ENCODE results near the gene LATS2.
"Not testable (repeated sequence)": the region's sequence is repeated elsewhere in the genome, so short reads cannot be mapped to it uniquely, and the experiment has no call there.

Gene LATS2

DNA sequence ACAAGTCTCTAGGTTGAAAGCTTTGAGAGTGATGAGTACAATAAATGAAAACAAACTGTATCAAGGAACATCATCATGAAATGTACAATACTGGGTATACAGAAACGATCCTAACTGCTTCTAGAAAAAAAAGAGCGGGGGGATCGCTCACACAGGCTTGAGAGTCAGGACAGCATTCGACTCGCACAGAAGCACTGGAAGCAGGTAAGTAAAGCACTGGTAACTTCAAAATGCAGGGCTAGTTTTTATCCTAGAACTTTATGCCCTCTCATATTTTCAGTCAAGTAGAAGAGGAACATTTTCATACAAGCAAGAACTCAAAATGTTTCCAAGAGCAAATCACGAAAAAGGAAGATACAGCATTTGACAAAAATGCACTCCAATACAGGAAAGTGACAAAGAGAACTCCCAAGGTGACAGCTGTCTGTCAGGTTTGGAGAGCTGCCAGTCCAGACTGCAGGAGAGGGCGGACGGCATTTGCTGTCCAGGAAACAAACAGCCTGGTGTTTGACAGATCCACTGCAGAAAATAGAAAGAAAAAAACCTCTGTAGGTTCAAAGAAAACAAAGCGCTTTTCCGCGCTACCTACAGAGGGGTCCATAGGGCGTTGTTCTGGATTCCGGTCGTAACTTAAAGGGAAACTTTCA is 100.6 kb downstream of the LATS2 start:
- DNase-seq = no peak

DNA sequence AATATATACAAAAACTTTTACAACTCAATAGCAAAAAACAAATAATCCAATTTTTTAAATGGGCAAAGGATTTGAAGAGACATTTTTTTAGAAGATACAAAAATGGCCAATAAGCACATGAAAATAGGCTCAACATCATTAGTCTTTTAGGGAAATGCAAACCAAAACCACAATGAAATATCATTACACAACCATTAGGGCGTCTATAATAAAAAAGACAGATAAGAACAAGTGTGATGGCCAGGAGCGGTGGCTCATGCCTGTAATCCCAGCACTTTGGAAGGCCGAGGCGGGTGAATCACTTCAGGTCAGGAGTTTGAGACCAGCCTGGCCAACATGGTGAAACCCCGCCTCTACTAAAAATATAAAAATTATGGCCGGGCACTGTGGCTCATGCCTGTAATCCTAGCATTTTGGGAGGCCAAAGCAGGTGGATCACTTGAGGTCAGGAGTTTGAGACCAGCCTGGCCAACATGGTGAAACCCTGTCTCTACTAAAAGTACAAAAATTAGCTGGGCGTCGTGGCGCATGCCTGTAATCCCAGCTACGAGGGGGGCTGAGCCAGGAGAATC is 104.3 kb downstream of the LATS2 start:
- DNase-seq = peak in 1 of 4 experiments; percentile 11

DNA sequence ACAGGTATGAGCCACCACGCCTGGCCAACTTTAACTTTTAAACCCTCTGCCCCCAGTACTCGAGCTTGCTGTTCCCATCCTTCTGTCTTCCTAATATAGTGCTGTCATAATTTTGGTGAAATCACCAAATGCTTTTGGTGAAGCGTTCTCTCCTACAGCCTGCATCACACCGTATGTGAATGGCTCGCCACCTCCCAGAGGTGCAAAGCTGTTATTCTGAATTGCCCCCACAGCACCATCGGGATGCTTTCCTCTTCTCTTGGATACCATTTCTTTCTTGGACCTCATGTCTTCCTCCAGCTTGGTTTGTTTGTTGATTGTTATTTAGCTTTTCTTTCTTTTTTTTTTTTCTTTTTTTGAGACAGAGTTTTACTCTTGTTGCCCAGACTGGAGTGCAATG is 105.9 kb downstream of the LATS2 start:
- no peak for DNase-seq

DNA sequence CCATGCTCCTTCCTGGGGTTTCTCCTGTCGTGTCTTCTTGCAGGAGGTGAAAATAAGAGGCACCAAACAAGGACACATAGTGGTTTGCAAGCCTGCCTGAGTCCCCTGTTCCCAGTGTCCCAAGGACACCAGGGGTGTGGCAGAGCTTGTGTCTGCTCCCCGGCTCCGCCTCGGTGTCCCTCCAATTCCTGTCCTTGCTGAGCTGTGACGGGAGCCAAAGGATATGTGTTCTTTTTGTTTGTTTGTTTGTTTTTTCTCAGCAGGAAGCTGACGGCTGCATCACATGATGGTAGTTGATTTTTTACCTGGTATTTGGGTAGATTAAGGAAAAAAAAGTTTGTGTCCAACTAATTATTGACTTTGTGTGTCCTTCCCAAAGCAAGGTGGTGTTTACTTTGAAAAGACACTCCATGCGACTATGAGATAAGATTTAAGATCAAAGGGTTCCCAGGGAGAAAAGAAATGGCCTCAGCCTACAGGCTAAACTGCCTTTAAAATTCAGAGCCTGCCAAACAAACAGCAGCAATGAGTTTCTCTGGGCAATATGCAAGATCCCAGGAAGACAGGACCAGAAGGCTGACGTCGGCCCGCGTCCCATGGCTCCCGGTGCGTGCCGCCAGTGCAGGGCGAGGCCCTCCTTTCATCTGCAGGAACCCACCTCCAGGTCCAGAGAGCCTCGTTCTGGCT is 108.0 kb downstream of the LATS2 start:
- no peak for DNase-seq

DNA sequence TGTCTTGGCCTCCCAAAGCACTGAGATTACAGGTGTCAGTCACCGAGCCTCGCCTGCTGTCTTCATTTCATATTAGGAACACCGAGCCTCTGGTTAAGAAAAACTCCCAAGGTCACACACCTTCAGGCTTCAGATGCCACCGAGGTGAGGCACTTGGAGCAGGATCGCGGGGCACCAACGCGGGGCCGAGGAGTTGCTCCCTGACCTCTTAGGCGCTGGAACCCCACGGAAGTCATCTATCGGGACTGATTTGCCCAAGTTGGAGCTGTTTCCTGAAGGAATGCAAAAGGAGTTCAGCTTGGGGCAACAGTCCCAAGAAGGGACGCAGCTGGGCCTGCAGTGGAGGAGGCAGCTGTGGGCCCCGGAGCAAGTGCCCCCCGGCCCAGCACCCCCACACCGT is 108.5 kb downstream of the LATS2 start:
- DNase-seq = no peak

DNA sequence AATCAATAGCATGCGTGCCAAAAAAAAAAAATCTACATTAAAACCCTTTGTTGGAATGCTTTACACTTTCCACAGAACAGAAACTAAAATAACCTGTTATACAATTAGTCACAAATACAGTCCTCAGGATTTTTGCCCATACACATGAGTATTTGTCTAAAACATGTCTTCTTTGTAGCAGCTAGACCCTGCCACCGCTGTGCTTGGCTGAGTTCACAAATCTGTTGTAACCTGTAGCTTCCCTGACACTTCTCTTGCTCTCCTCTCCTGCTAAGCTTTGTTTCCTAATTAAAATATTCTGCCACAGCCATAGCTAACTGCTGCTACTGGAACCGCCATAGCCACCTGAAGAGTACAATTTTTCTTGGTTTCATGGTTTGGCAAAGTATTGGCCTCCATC is 113.4 kb downstream of the LATS2 start:
- DNase-seq = not testable (repeated sequence)

DNA sequence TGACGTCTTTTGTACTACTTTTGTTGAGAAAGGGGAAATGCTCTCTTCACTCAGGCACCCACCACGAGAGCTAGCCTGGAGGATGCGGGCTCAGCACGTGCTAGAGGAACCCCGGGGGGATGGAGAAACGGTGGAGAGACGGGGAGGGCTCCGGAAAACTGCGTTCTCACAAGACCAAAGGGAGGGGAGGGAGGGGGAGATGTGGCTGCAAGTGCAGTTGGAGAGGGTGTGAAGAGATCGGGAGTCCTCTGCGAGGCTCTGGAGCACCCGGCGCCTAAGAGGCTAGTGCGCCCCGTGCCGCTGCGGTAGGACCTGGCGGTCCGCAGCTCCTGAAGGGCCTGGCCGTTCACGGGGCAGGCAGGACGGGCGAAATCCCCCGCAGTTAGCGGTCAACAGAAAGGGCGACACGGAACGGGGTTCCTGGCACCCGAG is 115.4 kb downstream of the LATS2 start:
- peak; percentile 79 to 87 (median 84) for DNase-seq

DNA sequence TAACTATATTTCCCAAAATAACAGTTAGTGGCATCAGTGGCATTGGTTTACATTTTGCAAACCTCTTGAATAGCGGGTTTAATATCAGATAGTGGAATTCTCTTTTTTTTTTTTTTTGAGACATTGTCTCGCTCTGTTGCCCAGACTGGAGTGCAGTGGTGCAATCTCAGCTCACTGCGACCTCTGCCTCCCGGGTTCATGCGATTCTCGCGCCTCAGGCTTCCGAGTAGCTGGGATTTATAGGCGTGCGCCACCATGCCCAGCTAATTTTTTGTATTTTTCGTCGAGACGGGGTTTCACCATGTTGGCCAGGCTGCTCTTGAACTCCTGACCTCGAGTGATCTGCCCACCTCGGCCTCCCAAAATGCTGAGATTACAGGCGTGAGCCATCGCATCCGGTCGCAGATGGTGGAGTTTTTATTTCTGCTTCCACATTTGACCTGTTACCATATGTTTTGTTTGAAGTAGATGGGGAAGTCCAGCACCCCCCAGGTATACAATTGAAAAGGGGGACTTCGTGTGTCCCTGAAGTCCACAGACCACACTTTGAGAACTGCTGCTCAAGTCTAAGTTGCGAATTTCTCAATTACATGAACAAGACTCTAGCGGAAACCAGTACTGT is 118.3 kb downstream of the LATS2 start:
- no peak for DNase-seq

DNA sequence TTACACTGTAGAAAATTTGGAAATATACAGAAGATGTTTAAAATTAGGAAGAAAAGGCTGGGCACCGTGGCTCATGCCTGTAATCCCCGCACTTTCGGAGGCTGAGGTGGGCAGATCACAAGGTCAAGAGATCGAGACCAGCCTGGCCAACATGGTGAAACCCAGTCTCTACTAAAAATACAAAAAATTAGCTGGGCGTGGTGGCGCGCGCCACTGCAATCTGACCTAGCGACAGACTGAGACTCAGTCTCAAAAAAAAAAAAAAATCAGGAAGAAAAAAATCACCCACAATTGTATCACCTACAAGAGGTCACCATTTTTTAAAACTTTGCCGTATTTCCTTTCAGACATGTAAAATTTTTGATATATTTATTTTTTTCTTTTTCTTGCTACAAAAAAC is 120.9 kb downstream of the LATS2 start:
- DNase-seq = not testable (repeated sequence)

DNA sequence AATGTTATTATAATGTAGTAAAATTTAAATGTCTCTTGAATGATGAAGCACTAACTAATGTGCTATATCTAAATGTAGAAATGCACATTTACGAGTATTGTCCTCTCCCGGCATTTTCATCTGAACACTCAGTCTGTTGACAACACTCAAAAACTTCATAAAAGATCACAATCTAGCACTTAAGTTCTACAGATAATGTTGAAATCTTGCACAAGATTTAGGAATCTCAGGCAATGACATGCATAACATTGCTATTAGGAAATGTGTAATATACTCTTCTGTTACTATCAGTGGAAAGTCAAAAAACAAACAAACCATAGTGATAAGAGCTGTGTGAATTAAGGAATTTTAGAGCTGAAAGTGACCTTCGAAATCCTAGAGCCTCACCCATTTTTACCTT is 121.3 kb downstream of the LATS2 start:
- no peak for DNase-seq

DNA sequence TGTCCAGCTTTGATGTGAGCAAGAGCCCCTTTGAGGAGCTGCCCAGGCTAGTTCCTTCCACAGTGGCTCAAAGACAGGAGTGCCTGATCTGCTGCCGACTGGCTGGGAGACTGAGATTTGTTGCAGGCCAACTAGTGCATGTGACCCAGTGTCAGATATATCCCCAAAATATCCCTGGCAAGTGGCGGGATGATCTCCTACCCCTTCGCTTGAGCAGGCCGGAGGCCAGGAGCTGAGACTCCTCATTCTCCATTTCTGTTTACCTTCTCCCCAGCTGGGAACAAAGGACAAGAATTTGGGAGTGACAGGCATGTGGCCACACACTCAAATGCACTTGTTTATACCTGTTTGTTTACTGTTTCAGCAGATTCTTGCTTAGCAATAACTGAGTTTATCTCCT is 121.7 kb downstream of the LATS2 start:
- no peak for DNase-seq

DNA sequence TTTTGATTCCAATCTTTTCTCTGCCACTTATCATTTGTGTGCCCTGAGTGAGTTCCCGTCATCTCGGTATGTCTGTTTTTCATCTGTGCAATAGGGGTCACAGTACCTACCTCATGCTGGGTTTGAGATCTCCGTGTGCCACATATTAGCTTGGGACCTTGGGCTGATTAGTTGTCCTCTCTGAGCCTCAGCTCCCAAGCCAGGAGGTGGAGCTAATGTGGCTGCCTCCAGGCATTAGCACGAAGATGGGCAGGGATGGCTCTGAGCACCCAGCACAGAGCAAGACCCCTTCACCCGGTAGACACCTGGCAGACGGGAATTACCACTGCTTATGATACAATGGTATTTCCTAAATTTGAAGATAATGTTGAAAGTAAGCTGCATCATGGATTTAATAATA is 123.1 kb downstream of the LATS2 start:
- no peak for DNase-seq

DNA sequence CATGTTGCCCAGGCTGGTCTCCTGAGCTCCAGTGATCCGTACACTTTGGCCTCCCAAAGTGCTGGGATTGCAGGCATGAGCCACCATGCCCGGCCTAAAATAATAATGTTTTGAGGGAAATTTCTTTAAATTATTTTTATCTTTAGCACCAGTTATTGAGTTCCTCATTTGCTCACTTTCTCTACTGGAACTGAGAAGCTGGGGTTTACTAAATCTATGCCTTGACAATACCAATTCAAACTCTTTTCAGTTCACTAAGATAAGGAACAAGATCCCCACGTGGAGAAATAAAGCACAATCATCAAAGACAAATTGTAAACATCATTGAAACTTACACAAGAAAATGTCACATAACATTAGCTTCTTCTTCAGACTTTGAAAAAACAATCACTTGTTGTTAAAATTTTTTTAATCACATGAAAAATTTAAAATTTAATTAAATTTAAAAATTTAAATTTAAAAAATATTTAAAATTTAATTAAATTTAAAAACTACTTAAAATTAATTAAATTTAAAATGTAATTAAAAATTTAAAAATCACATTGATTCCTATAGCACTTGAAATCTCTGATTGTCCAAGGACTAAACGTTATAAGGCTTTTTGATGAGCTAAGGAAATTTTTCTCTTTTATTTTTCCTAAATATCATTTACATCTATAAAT is 133.7 kb downstream of the LATS2 start:
- DNase-seq = peak in 1 of 4 experiments; percentile 8

DNA sequence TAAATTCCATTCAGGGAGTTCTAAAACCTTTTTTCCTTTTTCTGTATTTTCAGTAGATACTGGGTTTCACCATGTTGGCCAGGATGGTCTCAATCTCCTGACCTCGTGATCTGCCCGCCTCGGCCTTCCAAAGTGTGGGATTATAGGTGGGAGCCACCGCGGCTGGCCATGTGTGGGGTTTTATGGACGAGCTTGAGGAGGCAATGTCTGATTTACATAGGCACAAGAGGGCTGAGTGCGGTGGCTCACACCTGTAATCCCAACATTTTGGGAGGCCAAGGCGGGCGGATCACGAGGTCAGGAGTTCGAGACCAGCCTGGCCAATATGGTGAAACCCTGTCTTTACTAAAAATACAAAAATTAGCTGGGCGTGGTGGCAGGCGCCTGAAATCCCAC is 136.0 kb downstream of the LATS2 start:
- DNase-seq = not testable (repeated sequence)

DNA sequence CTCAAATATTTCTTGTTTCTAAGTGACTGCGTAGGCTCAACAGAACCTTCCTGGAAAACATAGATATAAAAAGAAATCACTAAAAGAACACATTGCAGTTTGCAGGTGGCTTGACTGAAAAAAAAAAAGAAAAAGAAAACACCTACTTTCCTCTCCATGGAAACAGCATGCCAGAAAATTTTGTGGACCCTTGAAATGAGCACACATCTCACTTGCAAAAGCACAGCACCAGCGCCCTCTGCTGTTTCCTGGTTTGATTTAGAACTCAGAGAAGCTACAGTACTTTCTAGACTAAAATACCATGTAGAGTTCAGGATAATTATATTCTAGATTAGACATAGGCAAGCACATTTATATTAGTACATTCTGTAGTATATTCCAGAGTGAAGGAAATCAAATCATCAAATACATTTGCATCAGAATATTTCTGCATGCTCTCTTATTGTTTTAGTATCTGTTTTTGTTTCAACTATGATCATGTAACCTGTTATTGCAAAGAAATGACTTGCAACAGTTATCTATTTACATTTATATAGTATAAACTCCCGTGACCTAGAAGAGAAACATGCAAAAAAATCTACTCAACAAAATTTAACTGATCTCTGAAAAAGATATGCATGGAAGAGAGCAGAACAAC is 136.5 kb downstream of the LATS2 start:
- DNase-seq = peak; percentile 76 to 90 (median 82)

DNA sequence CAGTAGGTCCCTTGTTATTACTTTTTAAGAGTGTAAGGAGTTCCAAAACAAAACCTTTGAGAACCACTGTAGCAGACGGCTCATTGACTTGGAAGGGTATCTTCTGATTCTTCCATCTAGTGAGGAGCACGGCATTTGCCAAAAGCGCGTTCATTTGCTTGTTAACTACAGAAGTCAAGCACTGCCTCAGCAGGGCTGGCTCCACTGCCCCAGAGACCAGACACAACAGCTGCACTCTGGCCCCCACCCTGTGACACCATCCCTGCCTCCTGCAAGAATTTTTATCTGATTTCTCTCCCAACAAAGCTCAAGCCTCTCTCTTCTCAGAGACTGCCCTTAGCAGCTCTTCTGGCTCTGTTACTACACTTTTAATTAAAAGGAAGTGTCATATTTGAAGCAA is 138.1 kb downstream of the LATS2 start:
- DNase-seq = no peak
